K562 (cell line): Measurements from ENCODE around the gene PRTN3. TPM values are rescaled to one million over a fixed set of nuclear protein-coding genes. Genes with fewer than 3 reads are reported as not detected.

Source experiments
- CHCHD3 ChIP-seq: fragments of 250-450 bp; sonication (Bioruptor Pico); IDR thresholded peaks from 2 replicates; pipeline ENCODE4 v2.1.2; 2022; ENCODE audit warnings: mild to moderate bottlenecking
- CTBP1 ChIP-seq: fragments of 450-650 bp; IDR thresholded peaks from 2 replicates; pipeline ENCODE4 v1.6.1; 2016; ENCODE audit warnings: borderline replicate concordance
- ETS1 ChIP-seq: conservative IDR thresholded peaks from 2 replicates; pipeline ENCODE4 v1.6.1; 2011; ENCODE audit warnings: low read depth, mild to moderate bottlenecking, low read length; ENCODE audit not compliant: control insufficient read depth
- FOXP1 ChIP-seq: sonication (generic); formaldehyde crosslinking; IDR thresholded peaks from 2 replicates; pipeline ENCODE4 v1.8.0; 2022; ENCODE audit warnings: mild to moderate bottlenecking, missing genetic modification reagents
- ILF3 ChIP-seq: fragments of 450-650 bp; IDR thresholded peaks from 2 replicates; pipeline ENCODE4 v1.6.1; 2018; ENCODE audit warnings: antibody characterized with exemption, mild to moderate bottlenecking, moderate library complexity, borderline replicate concordance
- MTA1 ChIP-seq: fragments of 450-650 bp; IDR thresholded peaks from 2 replicates; pipeline ENCODE4 v1.6.1; 2017; ENCODE audit warnings: borderline replicate concordance
- NFXL1 ChIP-seq: fragments of 450-650 bp; formaldehyde crosslinking; IDR thresholded peaks from 2 replicates; pipeline ENCODE4 v1.4.0; 2021; ENCODE audit warnings: mild to moderate bottlenecking
- PHB ChIP-seq: fragments of 250-450 bp; sonication (Bioruptor Pico); IDR thresholded peaks from 2 replicates; pipeline ENCODE4 v1.5.0; 2021
- RHOXF2B ChIP-seq: fragments of 250-450 bp; sonication (Bioruptor Pico); conservative IDR thresholded peaks from 2 replicates; pipeline ENCODE4 v1.5.1; 2021
- SAP30 ChIP-seq: fragments of 200-600 bp; sonication (generic); IDR thresholded peaks from 2 replicates; pipeline ENCODE4 v1.6.1; 2012; ENCODE audit warnings: borderline replicate concordance, low read depth, mild to moderate bottlenecking, moderate library complexity, low read length, control low read depth, inconsistent platforms; ENCODE audit not compliant: insufficient read depth, poor library complexity, severe bottlenecking
- SMAD4 ChIP-seq: fragments of 250-450 bp; sonication (Bioruptor Pico); conservative IDR thresholded peaks from 2 replicates; pipeline ENCODE4 v1.8.0; 2021; ENCODE audit warnings: inconsistent platforms, mild to moderate bottlenecking, moderate library complexity
- SP2 ChIP-seq: IDR thresholded peaks from 2 replicates; pipeline ENCODE4 v1.6.1; 2011; ENCODE audit warnings: mild to moderate bottlenecking, low read depth, low read length, moderate library complexity; ENCODE audit not compliant: poor library complexity, severe bottlenecking; ENCODE audit errors: extremely low read depth
- USF2 ChIP-seq: sonication (generic); formaldehyde crosslinking; IDR thresholded peaks from 2 replicates; pipeline ENCODE4 v1.5.0; 2020; ENCODE audit warnings: missing genetic modification reagents
- ZBTB9 ChIP-seq: fragments of 450-650 bp; formaldehyde crosslinking; IDR thresholded peaks from 2 replicates; pipeline ENCODE4 v1.4.0; 2020; ENCODE audit warnings: mild to moderate bottlenecking, moderate library complexity
- ZNF584 ChIP-seq: fragments of 200-800 bp; sonication (Bioruptor generic); IDR thresholded peaks from 2 replicates; pipeline ENCODE4 v1.6.1; 2016; ENCODE audit warnings: low read depth, mild to moderate bottlenecking, missing genetic modification characterization, missing compliant biosample characterization
- polyA plus RNA-seq, 8 experiments: library from polyadenylated mRNA; depleted of rRNA in 4 of 8; stranded (reverse) in 5 of 8; unstranded in 3 of 8; fragments of >200 nt; fragmentation: Nextera tagmentation in 2 of 8; fragmentation: Illumina TruSeq in 1 of 8; extraction: Ambion mirVana in 2 of 8; extraction: Trizol in 1 of 8; gene quantifications; 2 replicates each; pipeline versions ENCODE4 v1.2.1 to v1.2.3, GENCODE V29; 2011 to 2014; ENCODE audit warnings: inconsistent platforms in 1 of 8, missing spikeins in 1 of 8
- total RNA-seq, 7 experiments: library from RNA; depleted of rRNA in 6 of 7; stranded (reverse); fragments of >200 nt in 6 of 7; fragmentation: Illumina TruSeq in 2 of 7; extraction: Trizol in 2 of 7; gene quantifications; 2 replicates each; pipeline versions ENCODE4 v1.2.1 to v1.2.3, GENCODE V29; 2011 to 2021; ENCODE audit warnings: low replicate concordance in 1 of 7
- TF ChIP-seq, protein P1 (sequence below): fragments of 450-650 bp; IDR thresholded peaks from 2 replicates; pipeline ENCODE4 v1.6.1; 2018; ENCODE audit not compliant: partially characterized antibody
- TF ChIP-seq, protein P2 (sequence below): fragments of 250-450 bp; sonication (Bioruptor Pico); IDR thresholded peaks from 2 replicates; pipeline ENCODE4 v1.4.0; 2020; ENCODE audit warnings: mild to moderate bottlenecking, moderate library complexity
- TF ChIP-seq, protein P3 (sequence below): fragments of 200-800 bp; sonication (Bioruptor generic); IDR thresholded peaks from 2 replicates; pipeline ENCODE4 v1.6.1; 2017; ENCODE audit warnings: missing genetic modification characterization, missing compliant biosample characterization

PRTN3 gene
- total and polyA plus RNA-seq, 9 of the 15 experiments (the other 6 are each of a cell fraction or from before 2014, with no cell fraction given), result 0.14 to 0.86 (median 0.43) TPM; not detected in 3

DNA sequence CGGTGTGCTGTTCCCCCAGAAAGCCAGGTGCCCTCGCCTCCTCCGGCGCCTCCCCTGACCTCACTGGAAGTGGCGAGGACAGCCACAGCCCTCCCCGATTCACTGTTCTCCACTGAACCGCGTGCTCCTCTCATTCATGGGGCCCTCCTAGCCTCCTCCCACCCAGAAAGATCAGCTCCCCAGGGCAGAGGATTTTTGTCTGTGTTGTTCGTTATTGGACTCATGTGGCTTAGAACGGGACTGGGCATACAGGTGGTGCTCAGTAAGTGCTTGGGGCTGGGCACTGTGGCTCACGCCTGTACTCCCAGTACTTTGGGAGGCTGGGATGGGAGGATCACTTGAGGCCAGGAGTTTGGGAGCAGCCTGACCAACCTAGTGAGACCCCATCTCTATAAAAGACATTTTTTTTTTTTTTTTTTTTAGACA lies 3.8 kb downstream of the PRTN3 start (continued):
- TF ChIP-seq USF2 (CRISPR knock-in tag), result no peak
- no peak for TF ChIP-seq SP2
- TF ChIP-seq ZNF584 (CRISPR knock-in tag), result no peak
- no peak for TF ChIP-seq ZBTB9
- no peak for TF ChIP-seq SMAD4
- TF ChIP-seq RHOXF2B, result no peak
- TF ChIP-seq ETS1, result no peak
- TF ChIP-seq, protein P1, sequence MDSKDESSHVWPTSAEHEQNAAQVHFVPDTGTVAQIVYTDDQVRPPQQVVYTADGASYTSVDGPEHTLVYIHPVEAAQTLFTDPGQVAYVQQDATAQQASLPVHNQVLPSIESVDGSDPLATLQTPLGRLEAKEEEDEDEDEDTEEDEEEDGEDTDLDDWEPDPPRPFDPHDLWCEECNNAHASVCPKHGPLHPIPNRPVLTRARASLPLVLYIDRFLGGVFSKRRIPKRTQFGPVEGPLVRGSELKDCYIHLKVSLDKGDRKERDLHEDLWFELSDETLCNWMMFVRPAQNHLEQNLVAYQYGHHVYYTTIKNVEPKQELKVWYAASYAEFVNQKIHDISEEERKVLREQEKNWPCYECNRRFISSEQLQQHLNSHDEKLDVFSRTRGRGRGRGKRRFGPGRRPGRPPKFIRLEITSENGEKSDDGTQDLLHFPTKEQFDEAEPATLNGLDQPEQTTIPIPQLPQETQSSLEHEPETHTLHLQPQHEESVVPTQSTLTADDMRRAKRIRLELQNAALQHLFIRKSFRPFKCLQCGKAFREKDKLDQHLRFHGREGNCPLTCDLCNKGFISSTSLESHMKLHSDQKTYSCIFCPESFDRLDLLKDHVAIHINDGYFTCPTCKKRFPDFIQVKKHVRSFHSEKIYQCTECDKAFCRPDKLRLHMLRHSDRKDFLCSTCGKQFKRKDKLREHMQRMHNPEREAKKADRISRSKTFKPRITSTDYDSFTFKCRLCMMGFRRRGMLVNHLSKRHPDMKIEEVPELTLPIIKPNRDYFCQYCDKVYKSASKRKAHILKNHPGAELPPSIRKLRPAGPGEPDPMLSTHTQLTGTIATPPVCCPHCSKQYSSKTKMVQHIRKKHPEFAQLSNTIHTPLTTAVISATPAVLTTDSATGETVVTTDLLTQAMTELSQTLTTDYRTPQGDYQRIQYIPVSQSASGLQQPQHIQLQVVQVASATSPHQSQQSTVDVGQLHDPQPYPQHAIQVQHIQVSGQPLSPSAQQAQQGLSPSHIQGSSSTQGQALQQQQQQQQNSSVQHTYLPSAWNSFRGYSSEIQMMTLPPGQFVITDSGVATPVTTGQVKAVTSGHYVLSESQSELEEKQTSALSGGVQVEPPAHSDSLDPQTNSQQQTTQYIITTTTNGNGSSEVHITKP, result no peak
- TF ChIP-seq, protein P2, sequence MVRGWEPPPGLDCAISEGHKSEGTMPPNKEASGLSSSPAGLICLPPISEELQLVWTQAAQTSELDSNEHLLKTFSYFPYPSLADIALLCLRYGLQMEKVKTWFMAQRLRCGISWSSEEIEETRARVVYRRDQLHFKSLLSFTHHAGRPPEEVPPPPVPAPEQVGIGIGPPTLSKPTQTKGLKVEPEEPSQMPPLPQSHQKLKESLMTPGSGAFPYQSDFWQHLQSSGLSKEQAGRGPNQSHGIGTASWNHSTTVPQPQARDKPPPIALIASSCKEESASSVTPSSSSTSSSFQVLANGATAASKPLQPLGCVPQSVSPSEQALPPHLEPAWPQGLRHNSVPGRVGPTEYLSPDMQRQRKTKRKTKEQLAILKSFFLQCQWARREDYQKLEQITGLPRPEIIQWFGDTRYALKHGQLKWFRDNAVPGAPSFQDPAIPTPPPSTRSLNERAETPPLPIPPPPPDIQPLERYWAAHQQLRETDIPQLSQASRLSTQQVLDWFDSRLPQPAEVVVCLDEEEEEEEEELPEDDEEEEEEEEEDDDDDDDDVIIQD (CRISPR knock-in tag), result no peak
- no peak for TF ChIP-seq PHB (CRISPR knock-in tag)
- TF ChIP-seq NFXL1 (CRISPR knock-in tag), result no peak
- TF ChIP-seq ILF3, result no peak
- TF ChIP-seq CHCHD3 (CRISPR knock-in tag), result no peak
- 0 out of 2 replicates have a peak, but pooled peaks have one; percentile 44 for TF ChIP-seq FOXP1 (CRISPR knock-in tag)
- no peak for TF ChIP-seq CTBP1
- TF ChIP-seq, protein P3, sequence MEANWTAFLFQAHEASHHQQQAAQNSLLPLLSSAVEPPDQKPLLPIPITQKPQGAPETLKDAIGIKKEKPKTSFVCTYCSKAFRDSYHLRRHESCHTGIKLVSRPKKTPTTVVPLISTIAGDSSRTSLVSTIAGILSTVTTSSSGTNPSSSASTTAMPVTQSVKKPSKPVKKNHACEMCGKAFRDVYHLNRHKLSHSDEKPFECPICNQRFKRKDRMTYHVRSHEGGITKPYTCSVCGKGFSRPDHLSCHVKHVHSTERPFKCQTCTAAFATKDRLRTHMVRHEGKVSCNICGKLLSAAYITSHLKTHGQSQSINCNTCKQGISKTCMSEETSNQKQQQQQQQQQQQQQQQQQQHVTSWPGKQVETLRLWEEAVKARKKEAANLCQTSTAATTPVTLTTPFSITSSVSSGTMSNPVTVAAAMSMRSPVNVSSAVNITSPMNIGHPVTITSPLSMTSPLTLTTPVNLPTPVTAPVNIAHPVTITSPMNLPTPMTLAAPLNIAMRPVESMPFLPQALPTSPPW (CRISPR knock-in tag), result no peak
- TF ChIP-seq SAP30, result no peak
- TF ChIP-seq MTA1, result peak; percentile 87
